Astrocyte (in vitro differentiated cells and primary cell): ENCODE measurements around the gene PPP2R3B.

Experiments used
- EZH2 ChIP-seq: IDR thresholded peaks from 2 replicates; pipeline ENCODE4 v1.6.1; 2012; ENCODE audit warnings: mild to moderate bottlenecking, low read length, inconsistent platforms; ENCODE audit not compliant: insufficient read depth
- TF ChIP-seq, protein P1 (sequence below): IDR thresholded peaks from 2 replicates; pipeline ENCODE4 v1.5.1; 2011; ENCODE audit warnings: low read depth, mild to moderate bottlenecking, inconsistent platforms, low read length, moderate library complexity; ENCODE audit not compliant: insufficient read depth

DNA sequence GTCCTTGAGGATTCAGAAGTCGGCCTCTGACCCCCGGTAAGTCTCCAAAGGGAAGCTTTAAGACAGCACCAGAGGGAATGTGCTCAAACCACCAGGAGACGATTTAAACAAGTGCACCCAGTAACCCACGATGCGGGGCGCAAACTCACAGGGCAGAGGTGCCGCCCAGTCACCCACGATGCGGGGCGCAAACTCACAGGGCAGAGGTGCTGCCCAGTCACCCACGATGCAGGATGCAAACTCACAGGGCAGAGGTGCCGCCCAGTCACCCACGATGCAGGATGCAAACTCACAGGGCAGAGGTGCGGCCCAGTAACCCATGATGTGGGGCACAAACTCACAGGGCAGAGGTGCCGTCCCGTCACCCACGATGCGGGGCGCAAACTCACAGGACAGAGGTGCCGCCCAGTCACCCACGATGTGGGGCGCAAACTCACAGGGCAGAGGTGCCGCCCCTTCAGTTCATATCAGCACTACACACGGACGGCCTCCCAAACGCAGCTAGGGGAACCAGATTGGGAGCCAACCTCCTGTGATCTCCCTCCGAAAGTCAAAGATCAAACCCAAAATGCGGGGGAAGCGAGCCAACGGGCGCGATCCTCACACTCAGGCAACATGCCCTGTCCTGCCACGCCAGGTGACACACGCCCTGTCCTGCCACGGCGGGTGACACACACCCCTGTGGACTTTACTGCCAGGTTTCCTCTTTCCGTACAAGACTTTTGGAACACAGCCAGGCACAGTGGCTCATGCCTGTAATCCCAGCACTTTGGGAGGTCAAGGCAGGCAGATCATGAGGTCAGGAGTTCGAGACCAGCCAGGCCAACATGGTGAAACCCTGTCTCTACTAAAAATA is 11.3 kb downstream of the PPP2R3B start:
- TF ChIP-seq EZH2 = no peak
- TF ChIP-seq, protein P1, sequence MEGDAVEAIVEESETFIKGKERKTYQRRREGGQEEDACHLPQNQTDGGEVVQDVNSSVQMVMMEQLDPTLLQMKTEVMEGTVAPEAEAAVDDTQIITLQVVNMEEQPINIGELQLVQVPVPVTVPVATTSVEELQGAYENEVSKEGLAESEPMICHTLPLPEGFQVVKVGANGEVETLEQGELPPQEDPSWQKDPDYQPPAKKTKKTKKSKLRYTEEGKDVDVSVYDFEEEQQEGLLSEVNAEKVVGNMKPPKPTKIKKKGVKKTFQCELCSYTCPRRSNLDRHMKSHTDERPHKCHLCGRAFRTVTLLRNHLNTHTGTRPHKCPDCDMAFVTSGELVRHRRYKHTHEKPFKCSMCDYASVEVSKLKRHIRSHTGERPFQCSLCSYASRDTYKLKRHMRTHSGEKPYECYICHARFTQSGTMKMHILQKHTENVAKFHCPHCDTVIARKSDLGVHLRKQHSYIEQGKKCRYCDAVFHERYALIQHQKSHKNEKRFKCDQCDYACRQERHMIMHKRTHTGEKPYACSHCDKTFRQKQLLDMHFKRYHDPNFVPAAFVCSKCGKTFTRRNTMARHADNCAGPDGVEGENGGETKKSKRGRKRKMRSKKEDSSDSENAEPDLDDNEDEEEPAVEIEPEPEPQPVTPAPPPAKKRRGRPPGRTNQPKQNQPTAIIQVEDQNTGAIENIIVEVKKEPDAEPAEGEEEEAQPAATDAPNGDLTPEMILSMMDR = no peak
